MM.1S (cell line): ENCODE data around the gene SLC23A2.

Source experiments
- EZH2 ChIP-seq: fragments of 300-600 bp; sonication (generic); optimal IDR thresholded peaks from 2 replicates; pipeline ENCODE3; 2017; ENCODE audit warnings: low read depth, mild to moderate bottlenecking, antibody characterized with exemption, low read length, mixed read lengths
- TF ChIP-seq, protein P1 (sequence below): fragments of 300-600 bp; sonication (generic); IDR thresholded peaks from 2 replicates; pipeline ENCODE4 v1.5.1; 2016; ENCODE audit warnings: antibody characterized with exemption, low read length, mixed read lengths

DNA sequence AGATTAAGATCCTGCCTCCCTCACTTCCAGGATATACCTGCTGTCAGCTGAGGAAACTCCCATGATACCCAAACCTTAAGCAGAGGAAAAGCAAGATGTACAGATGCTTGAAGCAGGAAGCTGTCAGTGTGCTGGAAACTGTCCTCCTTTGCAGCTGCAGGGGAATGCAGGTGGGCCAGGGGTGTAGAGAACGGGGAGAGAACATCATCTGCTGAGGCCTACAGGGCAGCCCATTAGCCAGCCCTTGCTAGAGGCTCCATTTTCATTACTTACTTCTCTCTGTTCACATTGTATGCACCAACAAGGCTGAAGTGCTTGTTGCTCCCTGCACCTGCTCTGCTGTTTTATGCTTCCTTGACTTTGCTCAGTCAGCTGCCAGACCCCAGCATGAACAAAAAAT is 160.5 kb downstream of the SLC23A2 start:
- TF ChIP-seq, protein P1, sequence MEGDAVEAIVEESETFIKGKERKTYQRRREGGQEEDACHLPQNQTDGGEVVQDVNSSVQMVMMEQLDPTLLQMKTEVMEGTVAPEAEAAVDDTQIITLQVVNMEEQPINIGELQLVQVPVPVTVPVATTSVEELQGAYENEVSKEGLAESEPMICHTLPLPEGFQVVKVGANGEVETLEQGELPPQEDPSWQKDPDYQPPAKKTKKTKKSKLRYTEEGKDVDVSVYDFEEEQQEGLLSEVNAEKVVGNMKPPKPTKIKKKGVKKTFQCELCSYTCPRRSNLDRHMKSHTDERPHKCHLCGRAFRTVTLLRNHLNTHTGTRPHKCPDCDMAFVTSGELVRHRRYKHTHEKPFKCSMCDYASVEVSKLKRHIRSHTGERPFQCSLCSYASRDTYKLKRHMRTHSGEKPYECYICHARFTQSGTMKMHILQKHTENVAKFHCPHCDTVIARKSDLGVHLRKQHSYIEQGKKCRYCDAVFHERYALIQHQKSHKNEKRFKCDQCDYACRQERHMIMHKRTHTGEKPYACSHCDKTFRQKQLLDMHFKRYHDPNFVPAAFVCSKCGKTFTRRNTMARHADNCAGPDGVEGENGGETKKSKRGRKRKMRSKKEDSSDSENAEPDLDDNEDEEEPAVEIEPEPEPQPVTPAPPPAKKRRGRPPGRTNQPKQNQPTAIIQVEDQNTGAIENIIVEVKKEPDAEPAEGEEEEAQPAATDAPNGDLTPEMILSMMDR = no peak
- TF ChIP-seq EZH2 = no peak
